GM21381 (cell line): ENCODE results near the gene CYB561D2.

Experiments used
- ATAC-seq: cut with Tn5 transposase; IDR thresholded peaks from one replicate; pipeline ENCODE4 v1.9.1; 2021; ENCODE audit warnings: mild to moderate bottlenecking, moderate library complexity; ENCODE audit not compliant: unreplicated experiment

The CYB561D2 gene

GRCh38 chr3:50323092-50323600, 27.5 kb upstream of the CYB561D2 start:
- ATAC-seq, result no peak

DNA sequence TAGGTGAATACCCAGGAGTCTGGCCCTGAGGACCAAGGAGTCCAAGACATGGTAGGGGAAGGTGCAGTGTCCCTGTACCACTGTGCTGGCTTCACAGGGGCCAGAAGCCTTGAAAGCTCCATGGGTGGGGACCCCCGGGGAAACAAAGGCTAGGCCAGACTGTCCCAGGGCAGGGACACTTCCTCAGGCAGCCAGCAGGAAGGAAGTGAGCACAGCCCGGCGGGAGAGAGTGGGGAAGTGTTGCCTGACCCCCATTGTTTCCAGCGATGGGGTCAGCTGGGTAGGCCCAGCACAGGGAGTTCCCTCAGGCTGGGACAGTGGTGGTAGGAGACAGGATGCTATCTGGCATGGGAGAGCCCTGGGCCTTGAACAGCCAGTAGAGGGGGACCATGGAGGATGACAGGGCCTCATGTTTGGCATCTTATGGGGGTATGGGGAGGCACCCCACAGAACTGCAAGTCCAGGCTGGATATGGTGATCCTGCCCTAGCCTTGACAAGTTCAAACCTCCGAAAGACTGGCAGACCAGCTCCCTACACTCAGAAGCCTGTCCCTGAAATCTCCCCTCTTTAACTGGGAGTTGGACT, 27.0 kb upstream of the CYB561D2 start:
- no peak for ATAC-seq

- no peak for ATAC-seq
Observed at GRCh38 chr3:50324351-50325112, 26.1 kb upstream of the CYB561D2 start.

GRCh38 chr3:50325113-50325480, 25.6 kb upstream of the CYB561D2 start:
- ATAC-seq, result no peak

GRCh38 chr3:50325497-50326181, 25.0 kb upstream of the CYB561D2 start:
- no peak for ATAC-seq

- no peak for ATAC-seq
Observed at GRCh38 chr3:50326182-50326541, 24.5 kb upstream of the CYB561D2 start.

- no peak for ATAC-seq
Observed at GRCh38 chr3:50327129-50327528, 23.5 kb upstream of the CYB561D2 start.

- ATAC-seq, result peak; percentile 78
Observed at GRCh38 chr3:50327943-50328691, 22.5 kb upstream of the CYB561D2 start, which contains the start of gene TUSC2. Gene TUSC2, minus strand, starts transcription at chr3:50328223. Its CDS starts 124 bp downstream, at chr3:50328099.

GRCh38 chr3:50330330-50330729, 20.3 kb upstream of the CYB561D2 start:
- no peak for ATAC-seq

GRCh38 chr3:50331364-50331907, 19.2 kb upstream of the CYB561D2 start:
- ATAC-seq, result no peak

- ATAC-seq, result no peak
Observed at GRCh38 chr3:50333744-50334328, 16.8 kb upstream of the CYB561D2 start.

DNA sequence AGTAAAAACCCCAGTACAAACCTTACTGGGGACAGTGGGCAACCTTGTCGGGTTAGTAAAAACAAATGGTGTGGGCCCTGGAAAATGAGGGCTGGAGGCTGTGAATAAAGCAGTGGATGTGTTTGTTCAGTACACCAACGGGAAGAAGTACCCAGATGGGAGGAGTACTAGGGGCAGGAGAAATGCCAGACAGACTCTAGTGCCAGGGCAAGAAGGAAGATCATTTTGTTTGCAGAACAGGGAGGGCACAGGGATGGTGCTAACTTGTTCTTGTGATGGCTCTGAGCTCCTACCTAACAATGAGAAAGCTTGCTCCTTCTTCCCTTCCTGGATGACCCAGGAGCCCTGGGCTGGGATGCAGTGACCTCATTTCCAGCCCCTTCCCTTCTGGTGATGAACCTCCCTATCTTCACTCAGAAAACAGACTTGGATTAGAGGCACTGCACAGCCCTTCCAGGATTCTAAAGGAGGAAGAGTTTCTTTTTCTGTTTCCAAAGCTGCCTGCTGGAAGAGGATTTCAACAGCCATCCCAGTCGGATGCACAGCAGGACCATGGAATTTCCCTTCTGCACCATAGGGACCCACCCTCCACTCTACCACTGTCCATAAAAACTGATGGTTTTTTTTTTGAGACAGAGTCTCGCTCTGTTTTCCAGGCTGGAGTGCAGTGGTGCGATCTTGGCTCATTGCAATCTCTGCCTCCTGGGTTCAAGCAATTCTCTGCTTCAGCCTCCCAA, 16.2 kb upstream of the CYB561D2 start:
- no peak for ATAC-seq

- peak; percentile 27 for ATAC-seq
Observed at GRCh38 chr3:50336452-50337174, 14.0 kb upstream of the CYB561D2 start.

DNA sequence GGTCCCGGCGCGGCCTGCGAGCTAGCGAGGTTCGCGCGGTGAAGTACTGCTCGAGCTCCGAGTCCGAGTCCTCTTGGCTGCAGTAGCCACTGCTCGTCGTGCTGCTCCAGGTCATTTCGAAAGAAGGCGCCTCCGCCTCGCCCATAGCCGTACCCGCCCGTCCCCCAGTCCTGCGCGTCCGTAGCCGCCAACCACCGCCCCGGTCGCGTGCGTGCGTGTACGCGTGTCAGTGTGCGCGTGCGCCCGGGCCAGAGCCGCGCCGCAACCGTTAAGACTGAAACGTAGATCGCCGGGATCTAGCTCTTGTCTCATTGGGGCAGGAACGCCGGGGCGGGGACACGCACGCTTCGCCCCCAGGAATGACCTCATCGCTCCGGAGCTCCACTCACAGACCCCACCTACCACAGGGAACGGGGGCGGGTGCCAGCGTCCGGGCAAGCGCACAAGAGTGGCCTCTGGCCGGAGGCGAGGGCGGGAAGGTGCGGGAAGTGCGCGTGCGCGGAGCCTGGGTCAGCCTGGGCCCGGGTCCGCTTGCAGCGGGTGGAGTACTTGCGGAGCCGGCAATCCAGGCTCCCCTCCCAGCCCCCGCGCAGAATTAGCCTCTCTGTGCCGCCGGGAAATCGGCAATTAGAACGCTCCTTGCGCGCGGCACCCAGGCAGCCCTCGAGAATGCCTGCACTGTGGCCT, 13.3 kb upstream of the CYB561D2 start:
- ATAC-seq, result peak; percentile 77

GRCh38 chr3:50338965-50339364, 11.7 kb upstream of the CYB561D2 start:
- no peak for ATAC-seq

DNA sequence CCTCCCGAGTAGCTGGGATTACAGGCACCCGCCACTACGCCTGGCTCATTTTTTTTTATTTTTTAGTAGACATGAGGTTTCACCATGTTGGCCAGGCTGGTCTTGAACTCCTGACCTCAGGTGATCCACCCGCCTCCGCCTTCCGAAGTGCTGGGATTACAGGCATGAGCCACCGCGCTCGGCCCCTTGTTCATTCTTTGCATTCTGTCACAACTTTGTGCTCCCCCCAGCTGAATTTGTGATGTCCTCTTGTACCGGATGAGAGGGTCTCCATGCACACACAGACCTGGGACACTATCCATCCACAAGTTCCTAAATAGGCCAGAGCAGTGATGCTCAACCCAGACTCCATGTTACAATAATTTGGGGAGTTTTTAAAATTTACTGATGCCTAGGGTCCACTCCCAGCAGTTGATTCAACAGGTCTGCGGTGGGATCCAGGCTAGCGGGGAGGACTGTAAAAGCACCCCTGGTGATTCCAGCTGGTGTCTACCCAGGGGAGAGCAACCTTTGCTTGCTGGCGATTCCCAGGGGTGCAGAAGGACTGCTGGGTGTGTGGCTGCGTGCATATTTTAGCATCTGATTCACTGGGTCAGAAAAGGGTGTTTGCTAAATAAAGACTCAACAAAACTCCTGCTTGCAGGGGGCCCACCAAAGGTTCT, 11.0 kb upstream of the CYB561D2 start:
- no peak for ATAC-seq

- no peak for ATAC-seq
Observed at GRCh38 chr3:50340147-50340447, 10.6 kb upstream of the CYB561D2 start.
